ENCODE data around the gene IL10. TPM values are rescaled to one million over a fixed set of nuclear protein-coding genes. Genes with fewer than 3 reads are reported as not detected.

The IL10 gene
- total and polyA plus RNA-seq, 11 donors: 0.27 to 5.0 (median 0.88) TPM; not detected in 1

GRCh38 chr1:206801467-206801866 lies 29.2 kb upstream of the IL10 start:
- peak in 3 of 12 donors; percentile 7 to 22 (median 12) for TF ChIP-seq CTCF (IDR thresholded peaks at IDR 0.05)
- TF ChIP-seq POLR2A (IDR thresholded peaks at IDR 0.05): no peak
- intact Hi-C loops (cut with DNase I): loop anchor here in 6 of 10 donors (2.0 to 10.0 kb wide), 5 partner anchors 64 to 167 kb away; partner anchors contain the start of gene DYRK3 (in 1 of the 6)
- H3K27me3 ChIP-seq: no peaks in the 10 kb centered on the region
- ATAC-seq (peak in 2 of 4 donors; percentile 10 to 42), DNase-seq (no peak)
- whole genome bisulfite sequencing, 4 donors: 78 to 87% (median 82%) methylated on average over 1 of the region's 1 CpG
- no peaks in the 10 kb centered on the region for H3K36me3 ChIP-seq
- H3K4me3 ChIP-seq: no peak overlapping the region
- peaks cover 0 to 43% (median 0%) of the 10 kb centered on the region in 12 donors for H3K4me1 ChIP-seq
- no peak overlapping the region for H3K27ac ChIP-seq
- no peaks in the 10 kb centered on the region for H3K9me3 ChIP-seq

- intact Hi-C loops (cut with DNase I): loop anchor here in 6 of 10 donors (2.0 to 10.0 kb wide), 5 partner anchors 64 to 166 kb away; partner anchors contain the start of gene DYRK3 (in 1 of the 6)
- H3K27me3 ChIP-seq: no peaks in the 10 kb centered on the region
Observed at GRCh38 chr1:206800891-206801290, 28.6 kb upstream of the IL10 start.

GRCh38 chr1:206800411-206800810 lies 28.1 kb upstream of the IL10 start:
- WGBS, 4 donors: 80 to 83% (median 82%) methylated on average over 3 of the region's 3 CpGs
- no peak for TF ChIP-seq POLR2A (IDR thresholded peaks at IDR 0.05)
- TF ChIP-seq CTCF (IDR thresholded peaks at IDR 0.05): no peak
- Histone ChIP-seq H3K36me3 (no peaks in the 10 kb centered on the region), H3K27me3 (no peaks in the 10 kb centered on the region), H3K4me1 (peaks cover 0 to 42% (median 0%) of the 10 kb centered on the region in 12 donors), H3K9me3 (no peaks in the 10 kb centered on the region), H3K4me3 (no peak overlapping the region), H3K27ac (no peak overlapping the region)
- DNase-seq: no peak
- intact Hi-C loops (cut with DNase I): loop anchor here in 6 of 10 donors (2.0 to 10.0 kb wide), 5 partner anchors 63 to 166 kb away; partner anchors contain the start of gene DYRK3 (in 1 of the 6)
- ATAC-seq: no peak

More at GRCh38 chr1:206800891-206801290, 28.6 kb upstream of the IL10 start:
- TF ChIP-seq CTCF (IDR thresholded peaks at IDR 0.05) (no peak), POLR2A (IDR thresholded peaks at IDR 0.05) (no peak)
- peaks cover 0 to 43% (median 0%) of the 10 kb centered on the region in 12 donors for H3K4me1 ChIP-seq
- H3K27ac ChIP-seq: no peak overlapping the region
- no peaks in the 10 kb centered on the region for H3K36me3 ChIP-seq
- no peaks in the 10 kb centered on the region for H3K9me3 ChIP-seq
- 87 to 90% (median 89%) methylated on average over 3 of the region's 3 CpGs for WGBS, 4 donors
- no peak for ATAC-seq
- DNase-seq: no peak
- no peak overlapping the region for H3K4me3 ChIP-seq

GRCh38 chr1:206799311-206799710 lies 27.0 kb upstream of the IL10 start:
- DNase-seq (no peak), ATAC-seq (no peak)
- no peaks in the 10 kb centered on the region for H3K27me3 ChIP-seq
- H3K4me3 ChIP-seq: no peak overlapping the region
- intact Hi-C loops (cut with DNase I): no loop called here
- H3K9me3 ChIP-seq: no peaks in the 10 kb centered on the region
- H3K27ac ChIP-seq: no peak overlapping the region
- 68 to 78% (median 75%) methylated on average over 3 of the region's 3 CpGs for WGBS, 4 donors
- no peaks in the 10 kb centered on the region for H3K36me3 ChIP-seq
- TF ChIP-seq POLR2A (IDR thresholded peaks at IDR 0.05): no peak
- TF ChIP-seq CTCF (IDR thresholded peaks at IDR 0.05): no peak
- peaks cover 0 to 31% (median 0%) of the 10 kb centered on the region in 12 donors for H3K4me1 ChIP-seq

All from heart left ventricle (tissue), 16 donors.